HG03460 (cell line): ENCODE results near the gene KRT33A.

ENCODE experiments used
- ATAC-seq: cut with Tn5 transposase; IDR thresholded peaks from one replicate; pipeline ENCODE4 v1.9.1; 2021; ENCODE audit not compliant: unreplicated experiment

Gene KRT33A

DNA sequence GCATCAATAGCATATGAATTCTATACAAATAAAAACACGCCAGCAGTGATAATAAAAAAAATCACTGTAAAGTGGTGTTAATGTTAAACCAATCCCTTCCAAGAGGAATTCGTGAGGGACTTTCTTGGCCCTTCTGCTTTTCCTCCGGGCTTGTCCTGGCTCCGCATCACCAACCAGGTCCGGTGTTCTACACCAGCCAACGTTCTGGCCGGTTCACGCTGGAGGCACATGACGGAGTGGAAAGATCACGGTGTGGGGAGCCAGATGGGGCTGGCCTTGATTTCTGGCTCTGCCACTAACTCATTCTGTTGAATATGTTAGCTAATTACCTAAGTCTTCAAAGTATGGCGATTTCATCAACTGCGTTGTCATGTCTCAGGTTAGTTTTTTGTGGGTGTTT is 46.5 kb downstream of the KRT33A start:
- ATAC-seq = no peak

GRCh38 chr17:41302981-41303380 is 47.6 kb downstream of the KRT33A start:
- ATAC-seq = no peak

DNA sequence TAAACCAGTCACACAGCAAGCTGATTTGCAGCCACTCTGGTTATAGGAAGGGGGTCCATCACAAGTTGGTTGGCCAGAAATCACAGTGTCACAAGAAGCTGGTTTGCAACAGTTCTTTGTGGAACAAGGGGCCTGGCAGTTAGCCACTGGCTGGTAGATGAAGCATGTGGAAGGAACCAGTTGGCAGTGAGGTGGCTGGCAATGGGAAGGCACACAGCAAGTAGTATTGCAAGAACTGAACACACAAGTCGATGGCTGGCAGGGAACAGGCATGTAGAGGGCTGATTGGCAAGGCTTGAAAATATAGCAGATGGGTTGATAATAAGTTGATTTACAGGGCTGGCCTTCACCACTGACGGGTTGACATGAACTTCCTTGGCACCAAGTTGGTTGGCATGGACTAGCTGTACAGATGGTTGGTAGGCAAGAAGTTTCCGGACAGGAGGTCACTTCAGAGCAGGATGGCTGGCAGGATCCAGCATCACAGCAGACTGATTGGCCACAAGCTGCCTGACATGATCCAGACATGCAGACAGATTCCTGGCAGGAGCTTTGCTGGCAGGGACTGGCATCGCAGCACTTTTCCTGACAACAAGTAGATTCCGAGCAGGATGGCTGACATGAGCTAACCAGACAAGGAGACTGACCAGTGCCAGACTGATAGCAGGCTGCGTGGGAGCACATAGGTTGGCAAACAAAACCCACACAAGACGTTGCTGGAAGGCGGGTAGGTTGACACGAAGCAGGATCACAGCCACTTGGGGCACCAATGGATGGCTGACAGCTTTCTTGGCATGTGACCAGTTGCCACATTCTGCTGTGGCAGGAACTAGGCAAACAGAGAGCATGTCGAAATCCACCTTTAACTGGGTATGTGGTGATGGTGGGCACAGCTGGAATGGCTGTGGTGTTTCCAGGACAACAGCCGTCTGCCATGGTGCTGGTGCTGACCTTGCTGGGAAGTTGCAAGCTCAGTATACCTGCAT is 48.4 kb downstream of the KRT33A start, which contains the start of gene KRTAP29-1:
Gene KRTAP29-1, minus strand, starts transcription at position 936 of the 986 bp plus-strand sequence. Its CDS starts 0 bp downstream, at position 936.
- no peak for ATAC-seq

DNA sequence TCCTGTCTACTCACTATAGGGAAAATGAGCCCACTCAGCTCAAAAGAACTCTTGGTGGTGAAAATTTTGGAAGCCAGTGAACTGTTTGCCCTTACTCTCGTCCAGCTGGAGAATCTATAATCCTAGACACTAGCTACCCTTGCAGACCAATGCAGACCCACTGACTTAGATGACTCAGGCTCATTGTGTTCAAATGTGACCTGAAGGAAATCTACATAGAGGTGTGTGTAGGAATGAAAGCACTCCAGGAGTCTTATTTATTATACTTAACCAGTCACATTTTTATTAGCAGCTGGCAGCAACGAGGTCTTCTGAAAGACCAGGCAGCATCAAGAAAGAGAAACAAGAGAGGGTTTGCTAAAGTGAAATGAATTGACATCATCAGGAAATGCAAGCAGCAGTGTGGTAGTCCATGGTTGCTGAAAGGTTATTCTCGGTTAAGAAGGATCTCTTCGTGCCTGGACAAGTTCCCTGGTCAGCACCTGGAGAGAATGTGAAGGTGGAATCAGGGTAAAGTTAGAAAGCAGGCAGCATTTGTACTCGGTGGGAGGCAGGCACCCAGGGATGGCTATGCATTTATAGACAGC is 49.3 kb downstream of the KRT33A start:
- ATAC-seq = no peak

- no peak for ATAC-seq
These were observed 52.0 kb downstream of the KRT33A start for GRCh38 chr17:41298458-41299135.

DNA sequence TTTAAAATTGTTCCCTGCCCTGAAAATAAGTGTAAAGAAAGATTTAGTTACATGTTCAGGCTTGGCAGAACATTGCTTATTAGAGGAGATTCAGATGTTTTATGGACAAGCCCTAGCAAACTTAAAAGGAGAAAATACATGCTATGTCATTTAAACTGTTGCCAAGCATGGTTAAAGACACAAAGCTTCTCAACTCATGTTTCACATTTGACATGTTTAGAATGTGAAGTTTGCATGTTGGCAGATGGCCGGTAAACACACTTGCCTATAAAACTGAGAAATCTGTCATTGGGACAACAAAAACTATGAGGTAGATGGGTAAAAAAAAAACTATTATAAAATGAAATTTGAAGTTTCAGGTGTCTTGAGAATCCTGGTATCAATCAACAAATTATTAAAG is 53.8 kb downstream of the KRT33A start:
- ATAC-seq = no peak
